ENCODE measurements around the gene SLC24A3.

DNA sequence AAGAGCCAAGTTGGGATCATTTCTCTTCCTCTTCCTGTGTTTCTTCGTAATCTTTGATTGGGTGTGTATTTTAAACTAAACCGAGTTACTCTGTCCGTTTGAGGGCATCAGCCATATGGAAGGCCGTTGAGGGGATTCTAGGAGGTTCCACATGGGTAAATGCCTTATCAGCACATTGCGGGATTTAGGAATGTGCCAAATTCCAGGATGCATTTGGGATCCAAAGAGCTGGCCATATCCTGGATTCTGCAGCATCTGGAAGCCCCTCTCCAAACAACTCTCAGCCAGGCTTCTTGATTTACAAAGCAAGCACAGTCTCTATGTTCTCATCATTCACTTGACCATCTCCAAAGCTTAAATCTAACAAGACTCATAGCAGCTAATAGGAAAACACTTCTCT lies 478.0 kb downstream of the SLC24A3 start:
- TF ChIP-seq, protein P1, sequence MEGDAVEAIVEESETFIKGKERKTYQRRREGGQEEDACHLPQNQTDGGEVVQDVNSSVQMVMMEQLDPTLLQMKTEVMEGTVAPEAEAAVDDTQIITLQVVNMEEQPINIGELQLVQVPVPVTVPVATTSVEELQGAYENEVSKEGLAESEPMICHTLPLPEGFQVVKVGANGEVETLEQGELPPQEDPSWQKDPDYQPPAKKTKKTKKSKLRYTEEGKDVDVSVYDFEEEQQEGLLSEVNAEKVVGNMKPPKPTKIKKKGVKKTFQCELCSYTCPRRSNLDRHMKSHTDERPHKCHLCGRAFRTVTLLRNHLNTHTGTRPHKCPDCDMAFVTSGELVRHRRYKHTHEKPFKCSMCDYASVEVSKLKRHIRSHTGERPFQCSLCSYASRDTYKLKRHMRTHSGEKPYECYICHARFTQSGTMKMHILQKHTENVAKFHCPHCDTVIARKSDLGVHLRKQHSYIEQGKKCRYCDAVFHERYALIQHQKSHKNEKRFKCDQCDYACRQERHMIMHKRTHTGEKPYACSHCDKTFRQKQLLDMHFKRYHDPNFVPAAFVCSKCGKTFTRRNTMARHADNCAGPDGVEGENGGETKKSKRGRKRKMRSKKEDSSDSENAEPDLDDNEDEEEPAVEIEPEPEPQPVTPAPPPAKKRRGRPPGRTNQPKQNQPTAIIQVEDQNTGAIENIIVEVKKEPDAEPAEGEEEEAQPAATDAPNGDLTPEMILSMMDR (conservative IDR thresholded peaks at IDR 0.05; ENCODE audit: low read length): no peak
- TF ChIP-seq EZH2phosphoT487 (IDR thresholded peaks at IDR 0.05; ENCODE audit: borderline replicate concordance, low read depth, low read length): no peak

Measured in OCI-LY7 (cell line).